UCSD-AML1 (cell line): Measurements from ENCODE around the gene PIP4K2B.
"Not testable (repeated sequence)": the region's sequence is repeated elsewhere in the genome, so short reads cannot be mapped to it uniquely, and the experiment has no call there.

Experiments
- DNase-seq: peaks from one replicate; lab custom pipeline; 2025; ENCODE audit not compliant: unreplicated experiment; lab: John Stamatoyannopoulos, UW

PIP4K2B gene

GRCh38 chr17:38730526-38731379 lies 68.6 kb downstream of the PIP4K2B start:
- DNase-seq, result peak; percentile 52

GRCh38 chr17:38729886-38730525 lies 69.3 kb downstream of the PIP4K2B start, which contains the start of gene CISD3:
Gene CISD3 (plus strand): TSS chr17:38730341. CDS start chr17:38730359, 18 bp downstream.
- DNase-seq, result peak; percentile 90

GRCh38 chr17:38729368-38729885 lies 69.9 kb downstream of the PIP4K2B start:
- no peak for DNase-seq

GRCh38 chr17:38728290-38728831 lies 71.0 kb downstream of the PIP4K2B start:
- peak; percentile 67 for DNase-seq

- DNase-seq, result no peak
Measured at GRCh38 chr17:38727736-38728135, 71.6 kb downstream of the PIP4K2B start.

GRCh38 chr17:38726145-38726544 lies 73.2 kb downstream of the PIP4K2B start:
- DNase-seq, result not testable (repeated sequence)

- no peak for DNase-seq
Measured at GRCh38 chr17:38725066-38725465, 74.3 kb downstream of the PIP4K2B start.

- DNase-seq, result no peak
Measured at GRCh38 chr17:38724337-38724988, 74.9 kb downstream of the PIP4K2B start.

- DNase-seq, result no peak
Measured at GRCh38 chr17:38721802-38722201, 77.6 kb downstream of the PIP4K2B start.

- no peak for DNase-seq
Measured at GRCh38 chr17:38720941-38721340, 78.4 kb downstream of the PIP4K2B start.

GRCh38 chr17:38719943-38720641 lies 79.3 kb downstream of the PIP4K2B start:
- no peak for DNase-seq

GRCh38 chr17:38719289-38719942 lies 79.9 kb downstream of the PIP4K2B start:
- DNase-seq, result no peak

GRCh38 chr17:38717139-38717745 lies 82.1 kb downstream of the PIP4K2B start:
- DNase-seq, result no peak

GRCh38 chr17:38716368-38717005 lies 82.9 kb downstream of the PIP4K2B start:
- no peak for DNase-seq
